MM.1S (cell line): ENCODE measurements around the gene LDLRAD4.

Source experiments
- CTCF ChIP-seq: fragments of 300-600 bp; sonication (generic); IDR thresholded peaks from 2 replicates; pipeline ENCODE4 v1.5.1; 2016; ENCODE audit warnings: antibody characterized with exemption, low read length, mixed read lengths
- EZH2 ChIP-seq: fragments of 300-600 bp; sonication (generic); optimal IDR thresholded peaks from 2 replicates; pipeline ENCODE3; 2017; ENCODE audit warnings: low read depth, mild to moderate bottlenecking, antibody characterized with exemption, low read length, mixed read lengths
- EZH2phosphoT487 ChIP-seq: fragments of 300-600 bp; sonication (generic); IDR thresholded peaks from 2 replicates; pipeline ENCODE4 v1.6.1; 2018; ENCODE audit warnings: antibody characterized with exemption, low read length

- TF ChIP-seq CTCF (no peak), EZH2phosphoT487 (no peak), EZH2 (no peak)
These were observed 104.6 kb downstream of the LDLRAD4 start for GRCh38 chr18:13323186-13323585.
